Heart left ventricle (tissue), 16 donors: ENCODE results near the gene CBLB. TPM values are rescaled to one million over a fixed set of nuclear protein-coding genes. Genes with fewer than 3 reads are reported as not detected.

Experiments
- ATAC-seq, 4 donors: fragments of 200-7000 bp; cut with Tn5 transposase; one replicate each; pipeline ENCODE4 v1.9.1; 2020 to 2022; ENCODE audit warnings: moderate library complexity in 4 of 4, mild to moderate bottlenecking in 3 of 4, moderate number of reproducible peaks in 1 of 4
- DNase-seq, 5 donors: peaks; one replicate each; pipeline ENCODE4 v3.0.0-alpha.2; 2020
- H3K27ac ChIP-seq, 12 donors: fragments of 200-600 bp; sonication (generic) in 4 of 12; one replicate each; pipeline versions ENCODE4 v1.5.0 to v1.8.0; 2016 to 2022; ENCODE audit warnings: mild to moderate bottlenecking in 2 of 12
- H3K27me3 ChIP-seq, 9 donors: fragments of 200-600 bp; sonication (generic) in 2 of 9; one replicate each; pipeline versions ENCODE4 v1.5.1 to v1.8.0; 2016 to 2022; ENCODE audit warnings: mild to moderate bottlenecking in 3 of 9
- H3K36me3 ChIP-seq, 9 donors: fragments of 200-600 bp; sonication (generic) in 2 of 9; one replicate each; pipeline versions ENCODE4 v1.5.0 to v1.8.0; 2018 to 2022; ENCODE audit warnings: mild to moderate bottlenecking in 2 of 9
- H3K4me1 ChIP-seq, 12 donors: fragments of 200-600 bp; sonication (generic) in 4 of 12; one replicate each; pipeline versions ENCODE4 v1.5.0 to v1.8.0; 2016 to 2022; ENCODE audit warnings: mild to moderate bottlenecking in 3 of 12
- H3K4me3 ChIP-seq, 12 donors: fragments of 200-600 bp; sonication (generic) in 4 of 12; one replicate each; pipeline versions ENCODE4 v1.5.0 to v1.8.0; 2017 to 2022; ENCODE audit warnings: mild to moderate bottlenecking in 9 of 12, moderate library complexity in 4 of 12
- H3K9me3 ChIP-seq, 12 donors: fragments of 200-600 bp; sonication (generic) in 4 of 12; one replicate each; pipeline versions ENCODE4 v1.5.0 to v1.8.0; 2016 to 2022; ENCODE audit warnings: mild to moderate bottlenecking in 1 of 12
- CTCF ChIP-seq, 12 donors: fragments of 200-600 bp; sonication (generic) in 4 of 12; IDR thresholded peaks; one replicate each; pipeline versions ENCODE4 v1.5.0 to v1.8.0; 2018 to 2022; ENCODE audit warnings: antibody characterized with exemption in 12 of 12, mild to moderate bottlenecking in 5 of 12
- POLR2A ChIP-seq, 2 donors: fragments of 450-650 bp; IDR thresholded peaks; one replicate each; pipeline ENCODE4 v1.6.1; 2017; ENCODE audit warnings: antibody characterized with exemption in 2 of 2, mild to moderate bottlenecking in 2 of 2, moderate library complexity in 2 of 2
- WGBS, 4 donors: extraction: QIAGEN DNeasy Blood & Tissue Kit in 2 of 4; methylation state at CpG; one replicate each; pipeline versions ENCODE4 v1.1.5 to v1.1.7; 2013 to 2018; 5-methylcytosine and 5-hydroxymethylcytosine counted together
- intact Hi-C, 10 donors: fragments of 100-400 bp; cut with DNase I; formaldehyde crosslinking; loops; one replicate each; pipeline versions ENCODE4 v1.11.1 to v1.14.2; 2022
- polyA plus RNA-seq, 2 donors: library from polyadenylated mRNA; stranded (reverse); fragments of 200-250 nt; gene quantifications; one replicate each; pipeline ENCODE4 v1.2.3, GENCODE V29; 2013
- total RNA-seq, 9 donors: library from RNA; depleted of rRNA in 2 of 9; stranded (reverse); fragments of >200 nt in 2 of 9; fragmentation: NEBNext Ultra II Directional in 3 of 9; extraction: Animal tissue kit (Norgen Biotek cat#: 25700) in 3 of 9; gene quantifications; one replicate each; pipeline versions ENCODE4 v1.1.0 to v1.2.4, GENCODE V29; 2016 to 2023
- donor health status: ischemic (EF 13 %, LVEDD 7.1; RV severe dilation, severe dysfunction).
- donor health status: healthy with polysubstance abuse.
- donor health status: DM: no; HTN: yes; CAD: no.
- donor health status: DM: no; HTN: no; CAD: no.
- donor health status: ischemic (EF 25% LVEDD 6.9; RV normal size, moderate dysfunction).
- donor health status: ischemic (EF 25% LVEDD 5.7; RV mildly dilated, moderate dysfunction).
- donor health status: healthy.
- donor health status: DM: yes; HTN: yes; CAD: no.
- donor health status: ischemic (EF 35%, LVEDD 5.7; RV mildly dilated, moderate dysfunction).
- donor health status: nonischemic (EF 11% LVEDD 7.7; RV severe dilation, severe dysfunction).
- donor health status: DM: yes; HTN: yes; CAD: no.
- donor health status: PGD.
- donor health status: ischemic (EF 29% LVEDD 5.4; RV normal size, mild dysfunction).
- donor health status: nonischemic (EF 23%, LVEDD 6.1; RV moderate dilation, normal function).

CBLB gene
- total and polyA plus RNA-seq, 11 donors, result 18.6 to 74.4 (median 42.3) TPM

- H3K9me3 ChIP-seq, result no peaks in the 10 kb centered on the region
- intact Hi-C loops, result no loop called here
- no peak overlapping the region for H3K27ac ChIP-seq
- TF ChIP-seq POLR2A (IDR thresholded peaks at IDR 0.05), result no peak
- TF ChIP-seq CTCF (IDR thresholded peaks at IDR 0.05), result no peak
- 78 to 91% (median 84%) methylated on average over 5 of the region's 5 CpGs for WGBS, 4 donors
- no peaks in the 10 kb centered on the region for H3K27me3 ChIP-seq
- no peaks in the 10 kb centered on the region for H3K36me3 ChIP-seq
- no peak overlapping the region for H3K4me3 ChIP-seq
- no peaks in the 10 kb centered on the region for H3K4me1 ChIP-seq
- DNase-seq, result no peak
- no peak for ATAC-seq
Measured at GRCh38 chr3:105634708-105635107, 234.1 kb downstream of the CBLB start.

GRCh38 chr3:105629718-105630117 is 239.1 kb downstream of the CBLB start:
- Histone ChIP-seq H3K27me3 (no peaks in the 10 kb centered on the region), H3K36me3 (no peaks in the 10 kb centered on the region), H3K9me3 (no peaks in the 10 kb centered on the region), H3K27ac (no peak overlapping the region), H3K4me1 (no peaks in the 10 kb centered on the region), H3K4me3 (no peak overlapping the region)
- no peak for ATAC-seq
- TF ChIP-seq POLR2A (IDR thresholded peaks at IDR 0.05) (no peak), CTCF (IDR thresholded peaks at IDR 0.05) (no peak)
- DNase-seq, result no peak
- intact Hi-C loops, result no loop called here

- H3K4me1 ChIP-seq, result no peaks in the 10 kb centered on the region
- H3K4me3 ChIP-seq, result no peak overlapping the region
- H3K27ac ChIP-seq, result no peak overlapping the region
- no peaks in the 10 kb centered on the region for H3K36me3 ChIP-seq
- WGBS, 4 donors, result 93 to 95% (median 94%) methylated on average over 5 of the region's 5 CpGs
- H3K9me3 ChIP-seq, result no peaks in the 10 kb centered on the region
- DNase-seq, result no peak
- TF ChIP-seq CTCF (IDR thresholded peaks at IDR 0.05) (no peak), POLR2A (IDR thresholded peaks at IDR 0.05) (no peak)
- no peaks in the 10 kb centered on the region for H3K27me3 ChIP-seq
- intact Hi-C loops, result no loop called here
- no peak for ATAC-seq
Measured at GRCh38 chr3:105626739-105627138, 242.1 kb downstream of the CBLB start.

GRCh38 chr3:105622169-105622568 is 246.6 kb downstream of the CBLB start:
- no peaks in the 10 kb centered on the region for H3K36me3 ChIP-seq
- ATAC-seq, result no peak
- TF ChIP-seq POLR2A (IDR thresholded peaks at IDR 0.05) (no peak), CTCF (IDR thresholded peaks at IDR 0.05) (no peak)
- no peak overlapping the region for H3K4me3 ChIP-seq
- no peaks in the 10 kb centered on the region for H3K27me3 ChIP-seq
- DNase-seq, result no peak
- intact Hi-C loops, result no loop called here
- no peaks in the 10 kb centered on the region for H3K4me1 ChIP-seq
- H3K9me3 ChIP-seq, result no peaks in the 10 kb centered on the region
- no peak overlapping the region for H3K27ac ChIP-seq
